ENCODE results near the gene SORL1-AS1.
A peak's percentile ranks its signal among the peaks of the same experiment; 100 is the strongest.
"Not testable (repeated sequence)": the region's sequence is repeated elsewhere in the genome, so short reads cannot be mapped to it uniquely, and the experiment has no call there.

Gene SORL1-AS1

DNA sequence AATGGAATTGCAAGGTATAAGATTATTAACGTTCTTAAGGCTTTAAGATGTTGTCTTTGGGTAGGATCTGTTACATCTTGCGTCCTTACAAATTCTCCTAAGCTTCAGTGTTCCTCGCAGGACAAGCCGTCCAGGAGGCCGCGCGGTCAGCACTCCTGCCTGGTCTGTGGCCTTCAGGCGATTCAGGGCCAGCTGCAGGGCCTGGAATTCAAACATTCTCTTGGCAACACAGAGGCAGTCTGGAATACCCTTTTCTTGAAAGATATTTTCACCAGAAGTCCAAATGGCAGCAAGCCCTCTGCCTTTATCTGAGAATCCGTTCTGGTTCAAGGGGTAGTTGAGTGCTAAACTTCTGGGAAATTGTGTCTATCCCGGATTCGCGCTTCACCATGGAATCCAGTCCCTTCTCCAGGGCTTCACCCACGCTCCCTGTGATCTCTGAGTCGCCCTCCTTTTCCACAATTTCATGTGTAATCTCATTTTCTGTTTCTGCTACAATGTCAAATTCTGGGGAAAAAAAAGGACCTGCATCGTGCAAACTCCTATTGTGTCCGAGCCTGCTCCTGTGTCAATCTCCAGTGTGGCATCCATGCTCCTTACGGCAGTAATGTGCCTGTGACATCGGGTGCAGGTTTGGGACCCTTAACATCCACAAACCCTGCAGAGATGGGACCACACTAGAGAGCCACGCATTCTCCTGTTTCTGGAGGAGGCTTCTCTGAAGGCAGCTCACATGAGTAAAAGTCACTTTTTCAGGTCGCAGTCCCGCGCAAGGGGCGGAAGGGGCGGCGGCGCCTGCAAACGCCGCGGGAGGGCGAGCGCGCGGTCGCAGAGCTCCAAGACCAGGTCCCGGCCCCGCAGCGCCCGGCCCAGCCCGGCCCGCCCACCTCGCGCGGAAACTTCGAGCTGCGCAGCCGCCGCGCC, 26.0 kb downstream of the SORL1-AS1 start:
- DNase-seq = no peak

DNA sequence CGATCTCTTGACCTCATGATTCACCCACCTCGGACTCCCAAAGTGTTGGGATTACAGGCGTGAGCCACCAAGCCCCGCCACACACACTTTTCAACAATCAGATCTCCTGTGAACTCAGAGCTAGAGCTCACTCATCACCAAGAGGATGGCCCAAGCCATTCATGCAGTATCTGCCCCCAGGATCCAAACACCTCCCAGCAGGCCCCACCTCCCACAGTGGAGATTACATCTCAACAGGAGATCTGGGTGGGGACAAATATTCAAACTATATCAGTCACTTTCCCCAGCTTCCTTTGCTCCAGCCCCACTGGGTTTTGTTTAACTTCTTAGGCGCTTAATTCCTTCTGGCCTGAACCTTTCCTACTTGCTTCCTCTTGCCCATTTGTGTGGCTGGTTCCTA, 26.9 kb downstream of the SORL1-AS1 start:
- no peak for DNase-seq

DNA sequence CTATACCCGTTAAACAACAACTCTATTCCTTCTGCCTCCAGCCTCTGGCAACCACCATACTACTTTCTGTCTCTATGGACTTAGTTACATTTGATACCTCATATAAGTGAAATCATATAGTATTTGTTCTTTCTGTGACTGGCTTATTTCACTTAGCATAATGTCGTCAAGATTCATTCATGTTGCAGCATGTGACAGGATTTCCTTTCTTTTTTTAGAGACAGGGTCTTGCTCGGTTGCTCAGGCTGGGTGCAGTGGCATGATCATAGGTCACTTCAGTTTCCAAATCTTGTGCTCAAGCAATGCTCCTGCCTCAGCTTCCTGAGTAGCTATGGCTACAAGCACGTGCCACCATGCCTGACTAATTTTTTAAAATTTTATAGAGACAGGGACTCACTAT, 30.1 kb downstream of the SORL1-AS1 start:
- DNase-seq = no peak

DNA sequence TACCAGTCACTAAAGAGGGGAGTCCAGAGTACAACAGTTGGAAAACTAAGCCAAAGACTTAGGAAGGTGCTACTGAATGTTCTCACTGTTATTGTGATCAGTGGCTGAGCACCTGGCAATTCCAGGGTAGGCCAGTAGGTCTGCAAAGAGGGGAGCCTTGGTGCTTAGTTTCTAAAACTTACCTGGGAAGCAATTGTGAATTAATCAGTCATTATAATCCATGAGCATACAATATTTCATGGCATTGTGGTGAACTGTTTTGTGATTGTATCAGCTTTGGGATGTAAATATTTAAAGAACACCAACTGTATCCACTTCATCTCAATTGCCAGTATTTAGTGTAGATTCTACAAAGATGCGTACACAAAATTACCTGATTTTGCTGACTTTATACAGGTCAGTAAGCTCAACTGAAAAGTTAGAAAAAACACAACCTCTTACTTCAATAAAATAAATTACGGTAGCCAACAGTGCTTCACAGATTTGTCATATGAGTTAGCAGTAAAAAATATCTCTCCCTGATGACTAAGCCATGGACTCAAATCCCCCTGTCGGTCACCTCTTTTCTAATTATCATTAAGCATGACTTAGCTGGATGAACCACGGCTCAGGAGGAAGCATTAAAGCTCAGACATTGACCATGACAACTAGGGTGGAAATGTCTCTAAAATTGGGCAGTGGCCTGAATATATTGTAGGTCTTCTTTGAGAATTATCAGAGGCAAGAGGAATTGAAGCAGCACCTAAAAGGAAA, 31.4 kb downstream of the SORL1-AS1 start:
- DNase-seq = no peak

DNA sequence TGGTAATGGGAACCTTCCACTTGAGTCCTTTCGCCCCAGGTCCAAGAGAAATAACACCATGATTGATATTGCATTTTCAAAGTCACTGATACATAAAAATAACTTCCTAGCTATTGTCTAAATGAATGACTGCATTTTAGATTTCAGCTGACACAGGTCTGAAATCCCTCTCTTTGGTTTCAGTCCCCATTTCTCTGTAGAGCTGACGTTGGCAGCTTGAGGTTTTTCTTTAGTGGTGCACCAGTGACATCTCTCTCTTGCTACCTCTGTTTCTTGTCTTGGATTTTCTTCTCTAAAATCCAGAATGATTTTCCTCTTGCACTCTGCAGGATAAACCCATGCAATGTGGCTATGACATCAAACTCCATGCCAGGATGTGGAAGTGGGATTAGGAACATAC, 32.4 kb downstream of the SORL1-AS1 start:
- no peak for DNase-seq

DNA sequence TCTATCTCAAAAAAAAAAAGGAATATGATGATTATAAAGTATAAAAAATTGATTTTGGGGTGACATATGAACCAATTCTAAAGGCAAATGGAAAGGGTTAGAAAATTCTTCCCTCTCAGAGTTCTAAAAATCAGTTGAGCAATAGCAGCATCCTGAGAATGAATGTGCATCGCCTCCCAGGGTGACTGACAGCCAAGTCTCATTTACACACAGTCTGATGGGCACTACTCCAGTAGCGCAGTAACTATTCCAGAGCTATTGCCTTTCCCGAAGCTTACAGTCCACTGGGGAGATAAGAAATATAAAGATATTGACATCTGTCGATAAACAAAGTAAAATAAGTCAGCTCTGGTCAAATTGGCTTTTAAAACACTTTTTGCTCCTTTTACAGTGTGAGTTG, 32.9 kb downstream of the SORL1-AS1 start:
- DNase-seq = no peak

DNA sequence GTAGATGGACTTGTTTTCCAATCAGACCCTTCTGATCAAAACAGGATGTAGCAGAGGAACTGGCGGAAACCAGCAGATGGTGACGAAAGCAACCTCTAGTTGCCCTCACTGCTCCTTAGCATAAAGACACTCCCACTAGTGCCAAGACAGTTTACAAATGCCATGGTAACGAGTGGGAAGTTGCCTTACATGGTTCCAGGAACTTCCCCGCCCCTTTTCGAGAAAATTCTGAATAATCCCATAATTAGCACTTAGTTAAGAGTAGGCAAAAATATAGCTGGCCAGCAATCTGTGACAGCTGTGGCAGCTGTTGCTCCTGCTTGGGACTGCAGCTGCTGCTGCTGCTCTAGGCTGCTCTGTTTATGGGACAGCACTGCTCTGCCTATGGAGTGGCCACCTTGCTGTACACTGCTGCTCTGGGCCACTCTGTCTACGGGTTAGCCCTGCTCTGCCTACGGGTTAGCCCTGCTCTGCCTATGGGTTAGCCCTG, 34.1 kb downstream of the SORL1-AS1 start:
- DNase-seq = peak; percentile 61

GRCh38 chr11:121417607-121418006, 35.2 kb downstream of the SORL1-AS1 start:
- no peak for DNase-seq

DNA sequence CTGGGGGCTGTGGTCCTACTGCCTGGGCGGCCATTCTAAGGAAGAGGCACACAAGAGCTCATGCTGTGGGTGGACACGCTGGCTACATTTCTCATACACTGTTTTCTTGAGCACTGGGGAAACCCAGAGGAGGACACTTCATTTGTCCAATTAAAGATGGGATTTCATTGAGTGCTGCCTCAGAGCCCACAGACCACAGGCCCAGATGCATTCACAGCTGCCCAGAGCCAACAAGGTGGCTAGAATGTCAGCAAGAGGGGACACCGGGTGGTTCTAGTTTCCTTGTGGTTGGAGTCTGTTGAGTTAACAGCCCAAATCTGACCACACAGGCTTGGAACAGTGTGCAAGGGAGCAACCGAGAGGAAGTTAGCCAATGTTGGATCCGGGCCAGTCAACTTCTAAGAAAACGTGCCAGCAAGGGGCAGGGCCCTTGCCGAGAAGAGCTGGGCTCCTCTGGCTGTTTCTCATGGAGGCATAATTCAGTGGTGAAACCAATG, 35.7 kb downstream of the SORL1-AS1 start:
- DNase-seq = peak; percentile 92

GRCh38 chr11:121415856-121416255, 36.9 kb downstream of the SORL1-AS1 start:
- no peak for DNase-seq

GRCh38 chr11:121414141-121414913, 38.4 kb downstream of the SORL1-AS1 start:
- no peak for DNase-seq

GRCh38 chr11:121412711-121413415, 39.9 kb downstream of the SORL1-AS1 start:
- no peak for DNase-seq

DNA sequence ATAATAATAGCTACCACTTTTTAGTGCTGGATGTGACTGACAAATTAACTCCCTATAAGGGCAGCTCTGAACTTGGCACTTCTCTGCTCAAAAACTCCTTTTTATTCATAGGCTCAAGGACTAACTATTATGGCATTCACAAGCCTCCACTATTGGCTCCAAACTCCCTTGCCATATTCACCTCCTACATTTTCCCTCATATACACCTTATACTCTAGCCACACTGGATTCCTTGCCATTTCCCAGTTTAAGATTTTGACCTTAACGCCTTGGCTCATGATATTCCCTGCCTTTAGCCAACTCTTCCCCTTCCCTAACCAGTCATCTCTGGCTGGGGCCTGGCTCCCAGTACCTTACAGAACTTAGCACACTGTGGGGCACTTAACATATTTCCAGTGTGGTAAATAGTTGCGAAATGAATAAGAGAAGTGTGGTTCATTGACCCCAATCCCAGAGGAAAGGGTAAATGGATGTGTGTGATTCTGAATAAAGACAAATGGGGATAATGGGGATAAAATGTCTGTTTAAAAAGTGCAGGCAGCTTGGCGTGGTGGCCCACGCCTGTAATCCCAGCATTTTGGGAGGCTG, 40.7 kb downstream of the SORL1-AS1 start:
- DNase-seq = no peak

- not testable (repeated sequence) for DNase-seq
These were observed 41.4 kb downstream of the SORL1-AS1 start for GRCh38 chr11:121411330-121411729.

DNA sequence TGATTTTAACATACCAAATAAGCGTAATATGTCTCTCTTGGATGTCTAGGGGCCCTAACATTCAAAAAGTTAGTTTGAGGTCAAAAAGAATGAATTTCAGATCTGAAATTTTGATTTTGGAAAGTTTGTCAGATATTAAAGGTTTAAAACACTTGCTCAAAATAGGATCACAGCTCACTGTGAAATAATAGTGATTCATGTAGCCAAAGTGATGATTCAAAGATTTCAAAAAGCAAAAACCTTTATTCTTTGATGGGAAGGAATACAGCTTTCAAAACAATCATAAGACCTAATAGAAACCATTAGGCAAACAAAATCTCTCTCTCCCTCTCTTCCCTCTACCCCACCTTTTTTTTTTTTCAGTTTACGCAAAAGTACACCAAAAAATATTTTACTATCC, 42.7 kb downstream of the SORL1-AS1 start:
- DNase-seq = not testable (repeated sequence)

GRCh38 chr11:121408830-121409229, 43.9 kb downstream of the SORL1-AS1 start:
- DNase-seq = no peak

GRCh38 chr11:121406291-121406690, 46.5 kb downstream of the SORL1-AS1 start:
- DNase-seq = no peak

DNA sequence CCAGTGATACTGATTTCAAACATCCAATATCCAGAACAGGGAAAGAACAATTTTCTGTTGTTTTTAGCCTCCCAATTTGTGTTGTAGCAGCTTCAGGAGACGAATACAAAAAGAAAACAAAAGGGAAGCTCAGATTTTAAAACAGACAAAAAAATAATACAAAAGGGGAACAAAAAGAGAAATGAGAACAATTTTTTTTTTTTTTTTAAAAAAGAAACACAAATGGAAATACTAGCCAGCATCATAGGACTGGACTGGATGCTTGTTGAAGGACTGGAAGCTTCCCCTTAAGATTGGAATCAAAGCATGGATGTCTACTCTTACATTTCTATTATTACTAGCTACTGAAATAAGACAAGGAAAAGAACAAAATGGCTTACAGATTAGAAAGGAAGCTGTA, 47.1 kb downstream of the SORL1-AS1 start:
- no peak for DNase-seq

- DNase-seq = no peak
These were observed 58.0 kb downstream of the SORL1-AS1 start for GRCh38 chr11:121394785-121395184.

- DNase-seq = no peak
These were observed 58.9 kb downstream of the SORL1-AS1 start for GRCh38 chr11:121393855-121394254.

DNA sequence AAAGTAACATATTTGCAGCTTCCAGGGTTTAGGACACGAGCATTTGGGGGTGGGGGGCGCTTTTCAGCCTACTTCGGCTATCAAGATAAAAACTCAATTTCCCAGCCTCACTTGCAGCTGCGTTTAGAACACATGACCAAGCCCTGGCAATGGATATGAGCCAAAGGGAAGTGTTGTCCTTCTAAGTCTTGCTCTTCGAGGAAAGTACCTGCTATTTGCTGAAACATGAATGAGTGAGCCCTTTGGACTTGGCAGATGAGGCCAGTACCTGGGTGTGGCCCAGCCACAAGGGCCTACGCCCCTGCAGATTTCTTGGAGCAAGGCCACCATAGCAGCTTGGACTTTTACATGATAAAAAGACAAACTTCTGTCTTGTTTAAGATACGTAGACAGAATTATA, 60.9 kb downstream of the SORL1-AS1 start:
- DNase-seq = no peak

DNA sequence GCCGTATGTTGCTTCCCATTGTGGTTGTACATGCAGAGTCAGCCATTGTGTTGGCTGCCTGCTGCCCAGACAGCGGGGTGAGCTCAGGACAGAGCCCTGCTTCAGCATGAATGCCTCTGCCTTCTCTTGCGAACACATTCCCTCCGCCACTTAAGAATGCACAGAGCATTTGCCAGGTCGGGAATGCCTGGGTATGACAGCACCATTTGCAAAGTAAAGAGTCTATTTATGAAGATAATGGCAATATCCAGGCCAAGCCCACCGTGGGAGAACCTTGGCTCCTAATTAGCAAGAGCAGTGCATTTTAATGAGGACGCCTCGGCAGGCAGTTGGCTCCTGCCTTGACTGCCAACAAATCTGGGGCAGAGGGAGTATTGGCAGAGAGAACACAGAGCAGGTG, 63.1 kb downstream of the SORL1-AS1 start:
- DNase-seq = no peak

Data from left hindlimb (tissue), 1 donor.